NOMO-1 treated with DMSO at 0.1 percent for 48 hours (cell line): ENCODE results near the gene PCID2.
"Not testable (repeated sequence)": the region's sequence is repeated elsewhere in the genome, so short reads cannot be mapped to it uniquely, and the experiment has no call there.

Source experiments
- DNase-seq: peaks from one replicate; lab custom pipeline; 2025; ENCODE audit not compliant: unreplicated experiment; lab: John Stamatoyannopoulos, UW

The PCID2 gene

GRCh38 chr13:113167155-113167554, 41.3 kb downstream of the PCID2 start:
- no peak for DNase-seq

GRCh38 chr13:113166681-113167080, 41.8 kb downstream of the PCID2 start:
- no peak for DNase-seq

DNA sequence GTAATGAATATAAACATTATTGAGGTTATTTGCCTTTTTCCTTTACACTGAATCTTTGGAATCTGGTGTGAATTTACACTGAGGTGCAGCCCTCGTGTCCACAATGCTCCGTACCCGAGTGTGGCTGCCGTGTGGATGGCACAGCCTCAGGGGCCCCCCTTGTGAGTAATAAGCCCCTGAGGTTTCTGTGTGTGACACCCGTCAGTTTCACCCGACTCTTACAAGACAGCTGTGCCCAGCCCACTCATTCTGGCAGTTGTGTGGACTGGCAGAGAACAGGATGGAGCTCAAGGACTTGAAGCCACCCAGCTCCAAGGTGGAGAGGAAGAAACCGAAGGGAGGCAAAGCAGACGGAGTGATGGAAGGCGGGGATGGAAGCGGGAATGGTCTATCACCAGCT, 42.2 kb downstream of the PCID2 start:
- DNase-seq, result no peak

DNA sequence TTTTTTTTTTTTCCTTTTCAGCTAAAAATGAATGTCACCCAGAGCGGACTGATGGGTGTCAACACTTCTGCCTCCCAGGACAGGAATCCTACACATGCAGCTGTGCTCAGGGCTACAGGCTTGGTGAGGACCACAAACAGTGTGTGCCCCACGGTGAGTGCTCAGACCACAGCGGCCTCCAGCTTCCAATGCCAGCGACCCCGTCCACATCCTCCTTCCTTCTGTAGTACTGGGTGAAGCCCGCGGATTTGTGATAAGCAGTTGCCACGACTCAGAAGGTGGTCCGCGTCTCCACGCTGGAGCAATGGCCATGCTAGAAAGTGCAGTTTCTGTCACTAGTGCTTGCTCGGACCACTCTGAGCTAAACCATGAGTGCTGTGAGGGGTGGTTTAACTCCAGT, 44.0 kb downstream of the PCID2 start:
- DNase-seq, result no peak

DNA sequence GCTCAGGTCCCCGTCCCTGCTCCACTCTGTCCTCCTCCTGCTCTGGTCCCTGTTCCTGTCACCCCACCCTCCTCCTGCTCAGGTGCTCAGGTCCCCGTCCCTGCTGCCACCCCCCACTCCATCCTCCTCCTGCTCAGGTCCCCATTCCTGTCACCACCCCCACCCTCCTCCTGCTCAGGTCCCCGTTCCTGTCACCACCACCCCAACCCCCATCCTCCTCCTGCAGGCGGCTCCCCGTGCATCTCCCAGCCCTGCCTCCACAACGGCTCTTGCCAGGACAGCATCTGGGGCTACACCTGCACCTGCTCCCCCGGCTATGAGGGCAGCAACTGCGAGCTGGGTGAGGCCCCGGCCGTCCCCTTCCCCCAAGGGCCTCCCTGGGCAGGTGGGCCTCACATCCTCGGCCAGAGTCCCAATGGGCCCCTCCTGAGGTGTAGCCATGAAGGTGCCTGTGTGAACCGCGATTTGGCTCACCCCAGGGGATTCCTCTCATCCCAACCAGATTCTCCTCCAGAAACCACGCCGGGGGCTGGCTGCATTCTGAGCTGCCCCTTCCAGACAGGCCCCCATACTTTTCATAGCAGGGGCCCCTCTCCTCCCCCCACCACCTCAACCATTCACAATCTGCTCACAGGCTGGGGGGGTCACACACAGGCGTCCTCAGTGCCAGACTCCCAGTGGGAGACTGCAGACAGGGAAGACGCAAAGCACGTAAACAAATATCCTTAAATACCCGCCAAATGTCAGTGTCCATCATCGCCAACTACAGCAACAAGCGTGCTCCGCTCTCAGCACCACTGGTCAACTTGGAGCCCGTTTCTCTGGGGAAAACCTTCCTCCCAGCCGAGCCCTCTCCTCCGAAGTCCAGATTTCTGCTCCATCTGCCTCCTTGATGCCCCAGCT, 45.4 kb downstream of the PCID2 start:
- DNase-seq, result no peak

GRCh38 chr13:113161975-113162374, 46.5 kb downstream of the PCID2 start:
- not testable (repeated sequence) for DNase-seq

GRCh38 chr13:113161433-113161832, 47.0 kb downstream of the PCID2 start:
- no peak for DNase-seq

DNA sequence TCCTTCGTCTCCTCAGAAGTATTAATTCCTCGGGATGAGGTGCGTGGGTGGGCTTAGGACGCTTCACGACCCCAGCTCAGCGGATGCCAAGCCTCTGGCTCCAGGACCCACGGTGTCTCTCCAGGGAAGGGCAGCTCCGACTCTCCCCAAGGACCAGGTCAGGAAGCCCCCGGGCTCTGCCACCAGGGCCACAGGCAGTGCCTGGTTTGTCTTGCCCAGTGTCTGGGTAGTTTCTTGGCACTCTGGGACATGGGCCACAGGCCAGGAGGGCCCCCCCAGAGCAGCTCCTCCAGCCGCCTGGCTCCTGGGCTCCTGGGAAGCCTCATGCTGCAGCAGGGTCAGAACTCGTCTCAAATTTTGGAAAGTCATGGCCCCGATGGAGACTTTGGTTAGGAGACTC, 47.5 kb downstream of the PCID2 start:
- DNase-seq, result no peak

GRCh38 chr13:113159701-113160100, 48.8 kb downstream of the PCID2 start:
- no peak for DNase-seq

- no peak for DNase-seq
Observed at GRCh38 chr13:113158946-113159345, 49.5 kb downstream of the PCID2 start.

- DNase-seq, result no peak
Observed at GRCh38 chr13:113157929-113158747, 50.3 kb downstream of the PCID2 start, which contains the start of gene PROZ. Gene PROZ (plus strand): TSS chr13:113158648. CDS start chr13:113158661, 13 bp downstream.

GRCh38 chr13:113157206-113157928, 51.1 kb downstream of the PCID2 start:
- DNase-seq, result no peak

GRCh38 chr13:113155982-113156655, 52.4 kb downstream of the PCID2 start:
- no peak for DNase-seq

DNA sequence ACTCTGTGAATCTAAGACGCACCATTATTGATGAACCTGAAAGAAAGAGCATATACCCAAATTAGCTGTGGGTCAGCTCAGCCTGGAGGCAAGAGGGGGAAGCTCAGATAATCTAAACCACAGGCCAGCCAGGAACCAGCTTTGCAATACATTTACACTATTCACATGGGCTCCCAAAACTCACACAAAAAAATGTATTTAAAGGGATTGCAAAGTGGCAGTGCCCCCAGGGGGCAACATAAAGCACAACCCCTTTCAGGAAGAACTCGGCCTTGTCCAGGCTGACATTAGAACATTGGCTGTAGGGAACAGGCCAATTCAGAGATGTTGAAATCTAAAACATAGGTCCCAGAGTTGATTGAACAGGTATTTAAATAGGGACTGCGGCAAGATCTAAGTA, 53.3 kb downstream of the PCID2 start:
- DNase-seq, result no peak

- DNase-seq, result peak; percentile 43
Observed at GRCh38 chr13:113153810-113154748, 54.4 kb downstream of the PCID2 start.

DNA sequence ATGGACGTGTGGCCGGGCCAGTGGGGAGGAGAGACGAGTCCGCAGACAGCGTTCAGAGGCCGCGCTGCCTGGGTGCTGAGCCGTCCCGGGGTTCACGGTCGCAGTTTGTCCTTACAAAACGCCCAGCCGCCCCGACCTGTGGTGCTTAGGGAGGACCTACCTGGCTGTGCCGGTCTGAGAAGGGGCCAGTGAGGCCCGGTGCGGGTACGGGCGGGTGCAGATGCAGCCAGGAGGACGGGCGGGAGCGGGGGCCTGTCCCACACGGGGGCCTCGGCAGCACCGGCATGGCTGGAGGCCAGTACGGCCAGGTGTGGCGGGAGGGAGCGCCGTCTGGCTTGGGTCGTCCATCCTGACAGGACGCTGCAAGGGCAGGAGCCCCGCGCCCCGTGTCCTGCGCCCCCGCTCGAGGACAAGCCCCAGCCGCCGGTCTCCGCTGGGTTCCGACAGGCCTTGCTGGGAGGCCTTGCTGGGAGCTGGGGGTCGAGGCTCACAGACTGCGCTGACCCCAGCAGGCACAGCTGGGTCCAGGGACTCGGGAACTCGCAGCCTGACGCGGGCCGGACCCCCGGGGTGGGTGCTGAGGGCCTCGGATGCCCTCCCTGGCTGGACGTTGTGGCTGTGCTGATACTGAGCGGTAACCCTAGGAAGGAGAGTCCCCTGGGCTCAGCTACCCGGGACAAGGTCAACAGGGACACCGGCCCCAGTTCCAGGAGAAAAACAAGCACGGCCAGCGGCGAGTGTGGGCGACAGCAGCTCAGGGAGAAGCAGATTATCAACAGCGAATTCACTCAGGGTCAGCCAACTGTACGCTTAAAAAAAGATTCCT, 55.3 kb downstream of the PCID2 start:
- no peak for DNase-seq

DNA sequence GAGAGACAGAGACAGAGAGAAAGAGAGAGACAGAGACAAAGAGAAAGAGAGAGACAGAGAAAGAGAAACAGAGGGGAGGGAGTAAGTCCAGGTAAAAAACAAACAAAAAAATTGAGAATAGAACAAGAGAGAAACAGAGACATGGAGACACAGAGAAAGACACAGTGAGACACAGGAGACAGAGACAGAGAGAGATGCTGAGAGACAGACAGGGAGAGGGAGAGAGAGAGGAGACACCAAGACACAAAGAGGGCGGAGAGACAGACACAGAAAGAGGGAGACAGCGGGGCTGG, 55.8 kb downstream of the PCID2 start:
- DNase-seq, result no peak

DNA sequence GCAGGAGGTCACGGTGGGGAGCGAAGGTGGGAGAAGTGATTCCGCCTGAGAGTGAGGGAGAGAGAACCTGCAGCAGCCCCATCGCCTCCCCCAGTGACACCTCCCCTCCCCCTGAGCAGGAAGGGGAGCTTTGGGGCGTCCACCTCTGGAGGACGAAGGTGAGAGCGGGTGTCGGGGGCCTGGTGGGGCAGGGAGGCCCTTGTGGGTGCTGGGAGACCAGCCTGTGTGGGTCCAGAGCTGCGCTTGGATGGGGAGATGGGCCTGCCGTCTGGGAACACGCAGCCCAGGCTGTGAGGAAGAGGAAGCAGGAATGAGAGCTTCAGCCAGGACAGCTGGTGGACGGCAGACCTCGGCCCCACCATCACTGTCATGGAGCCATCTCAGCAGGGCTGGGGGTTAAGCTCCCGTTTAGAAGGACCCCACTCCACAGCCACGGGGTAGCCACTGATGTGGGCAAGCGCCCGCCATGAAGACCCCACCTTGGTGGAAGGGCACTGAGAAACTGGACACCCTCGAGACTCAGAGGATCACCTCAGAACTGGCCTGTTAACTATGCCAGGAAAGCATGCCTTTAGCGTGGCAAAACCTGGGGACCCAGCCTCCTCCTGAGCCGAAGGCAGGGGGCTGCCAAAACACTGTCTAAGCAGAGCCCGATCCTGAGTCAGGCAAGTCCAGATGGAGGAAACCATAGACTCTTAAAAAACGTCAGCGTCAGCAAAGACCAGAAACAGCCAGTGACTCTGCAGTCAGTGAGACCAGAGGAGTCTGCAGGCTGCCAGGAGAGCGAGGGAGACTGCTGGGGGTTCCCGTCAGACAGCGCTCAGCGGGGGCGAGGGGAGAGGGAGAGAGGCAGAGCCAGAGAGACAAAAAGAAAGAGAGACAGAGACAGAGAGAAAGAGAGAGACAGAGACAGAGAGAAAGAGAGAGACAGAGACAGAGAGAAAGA, 56.5 kb downstream of the PCID2 start:
- no peak for DNase-seq
